LHCN-M2 (cell line): ENCODE results near the gene STKLD1. TPM values are rescaled to one million over a fixed set of nuclear protein-coding genes. Genes with fewer than 3 reads are reported as not detected.
"Not testable (repeated sequence)": the region's sequence is repeated elsewhere in the genome, so short reads cannot be mapped to it uniquely, and the experiment has no call there.

ENCODE experiments used
- DNase-seq: peaks from one replicate; pipeline ENCODE4 v3.0.0-alpha.2; 2012; ENCODE audit warnings: low read depth
- total RNA-seq: library from RNA; depleted of rRNA; stranded (reverse); fragments of >200 nt; gene quantifications from 2 replicates; pipeline ENCODE4 v1.2.3, GENCODE V29; 2014; rRNA removed

STKLD1 gene
- total RNA-seq, 1 experiment from 2014 or later = 1.4 TPM

DNA sequence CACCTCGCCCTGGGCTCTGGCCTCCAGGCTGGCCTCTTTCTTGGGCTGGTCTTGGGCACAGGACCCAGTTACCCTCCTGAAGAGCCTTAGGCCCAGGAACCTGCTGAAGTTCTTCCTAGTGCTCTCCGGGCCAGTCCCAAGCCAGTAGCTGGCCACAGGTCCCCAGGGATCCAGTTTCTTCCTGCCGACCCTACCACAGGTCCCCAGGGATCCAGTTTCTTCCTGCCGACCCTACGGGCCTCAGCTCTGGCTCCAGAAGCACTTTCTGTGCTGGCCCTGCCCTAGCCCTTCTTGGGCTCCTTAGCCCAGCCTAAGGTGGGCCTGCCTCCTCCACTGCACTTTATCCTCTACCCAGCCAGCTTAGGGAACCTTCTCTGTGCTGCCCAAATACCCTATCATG lies 65.4 kb downstream of the STKLD1 start:
- DNase-seq = no peak

DNA sequence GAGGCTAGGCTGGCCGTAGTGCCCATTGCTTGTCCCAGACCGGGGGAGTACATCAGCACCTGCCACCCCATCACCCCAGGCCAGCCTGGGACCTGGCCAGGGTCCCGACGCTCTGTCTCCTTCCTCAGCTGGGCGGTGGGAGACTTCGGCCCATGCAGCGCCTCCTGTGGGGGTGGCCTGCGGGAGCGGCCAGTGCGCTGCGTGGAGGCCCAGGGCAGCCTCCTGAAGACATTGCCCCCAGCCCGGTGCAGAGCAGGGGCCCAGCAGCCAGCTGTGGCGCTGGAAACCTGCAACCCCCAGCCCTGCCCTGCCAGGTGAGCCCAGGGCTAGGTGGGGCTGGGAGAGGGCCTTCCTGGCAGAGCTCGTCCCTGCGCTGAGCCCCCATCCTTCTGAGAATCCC lies 67.1 kb downstream of the STKLD1 start:
- DNase-seq = no peak

DNA sequence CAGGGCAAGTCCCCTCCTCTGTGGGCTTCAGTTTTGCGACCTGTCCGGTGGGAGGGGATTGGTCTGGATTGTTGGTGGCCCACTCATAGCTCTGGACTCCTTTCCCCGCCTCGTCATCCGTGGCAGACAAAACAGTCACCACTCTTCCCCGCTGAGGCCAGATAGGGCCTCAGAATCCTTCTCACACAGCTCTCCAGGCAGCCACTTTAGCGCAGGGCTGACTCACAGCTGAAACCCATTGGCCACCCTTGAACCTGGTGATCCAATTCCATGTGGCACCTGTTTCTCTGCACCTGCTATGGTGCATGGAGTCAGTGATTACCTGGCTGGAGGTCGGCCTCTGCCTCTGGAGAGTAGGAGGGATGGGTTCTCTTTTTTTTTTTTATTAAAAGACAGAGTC lies 67.8 kb downstream of the STKLD1 start:
- DNase-seq = no peak

DNA sequence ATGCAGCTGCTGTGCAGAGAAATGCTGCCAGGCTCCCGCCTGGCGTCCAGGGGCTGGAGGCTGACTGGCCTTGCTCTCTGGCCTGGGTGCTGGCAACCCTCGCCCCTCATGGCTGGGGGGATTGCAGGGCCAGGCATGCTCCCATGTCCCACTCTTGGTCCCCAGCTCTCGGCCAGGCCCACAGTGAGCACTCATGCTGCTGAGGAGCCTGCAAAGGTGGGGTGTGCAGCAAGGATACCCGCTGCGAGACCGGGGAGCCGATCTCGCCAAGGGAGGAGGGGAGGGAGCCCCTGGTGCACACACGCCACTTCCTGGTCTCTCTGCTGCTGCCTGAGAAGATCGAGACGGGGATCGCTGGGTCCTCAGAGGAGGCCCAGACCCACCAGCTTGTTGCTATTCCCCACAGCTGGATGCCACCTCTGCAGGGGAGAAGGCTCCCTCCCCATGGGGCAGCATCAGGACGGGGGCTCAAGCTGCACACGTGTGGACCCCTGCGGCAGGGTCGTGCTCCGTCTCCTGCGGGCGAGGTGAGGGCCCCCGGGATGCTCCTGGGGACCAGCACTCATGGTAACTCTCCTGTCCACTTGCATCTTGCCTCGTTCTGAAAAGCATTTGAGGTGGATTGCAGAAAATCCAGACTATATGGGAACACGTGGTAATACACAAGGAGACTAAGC lies 69.3 kb downstream of the STKLD1 start:
- no peak for DNase-seq

DNA sequence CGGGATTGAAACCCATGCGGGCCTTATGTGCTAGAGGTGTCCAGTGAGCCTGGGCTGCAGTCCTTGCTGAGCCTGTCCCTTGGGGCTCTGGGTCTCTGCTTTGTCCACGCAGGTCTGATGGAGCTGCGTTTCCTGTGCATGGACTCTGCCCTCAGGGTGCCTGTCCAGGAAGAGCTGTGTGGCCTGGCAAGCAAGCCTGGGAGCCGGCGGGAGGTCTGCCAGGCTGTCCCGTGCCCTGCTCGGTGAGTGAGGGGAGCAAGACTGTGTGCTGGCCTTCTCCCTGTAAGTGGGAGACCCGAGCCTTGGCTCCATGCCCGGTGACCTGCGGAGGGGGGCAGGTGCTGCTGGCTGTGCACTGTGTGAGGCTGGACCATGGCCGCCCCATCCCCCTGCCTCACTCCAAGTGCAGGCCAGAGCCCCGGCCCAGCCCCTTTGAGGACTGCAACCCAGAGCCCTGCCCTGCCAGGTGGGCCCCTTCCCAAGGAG lies 72.4 kb downstream of the STKLD1 start:
- DNase-seq = no peak

DNA sequence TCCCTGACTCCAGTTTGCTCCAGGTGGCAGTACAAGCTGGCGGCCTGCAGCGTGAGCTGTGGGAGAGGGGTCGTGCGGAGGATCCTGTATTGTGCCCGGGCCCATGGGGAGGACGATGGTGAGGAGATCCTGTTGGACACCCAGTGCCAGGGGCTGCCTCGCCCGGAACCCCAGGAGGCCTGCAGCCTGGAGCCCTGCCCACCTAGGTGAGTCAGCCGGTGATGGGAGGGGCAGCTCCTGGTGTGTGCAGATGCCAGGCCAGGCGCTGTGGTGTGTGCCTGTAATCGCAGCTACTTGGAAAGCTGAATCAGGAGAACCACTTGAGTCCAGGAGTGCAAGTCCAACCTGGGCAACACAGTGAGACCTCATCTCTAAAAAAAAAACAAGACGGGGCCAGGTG lies 73.6 kb downstream of the STKLD1 start:
- DNase-seq = no peak

DNA sequence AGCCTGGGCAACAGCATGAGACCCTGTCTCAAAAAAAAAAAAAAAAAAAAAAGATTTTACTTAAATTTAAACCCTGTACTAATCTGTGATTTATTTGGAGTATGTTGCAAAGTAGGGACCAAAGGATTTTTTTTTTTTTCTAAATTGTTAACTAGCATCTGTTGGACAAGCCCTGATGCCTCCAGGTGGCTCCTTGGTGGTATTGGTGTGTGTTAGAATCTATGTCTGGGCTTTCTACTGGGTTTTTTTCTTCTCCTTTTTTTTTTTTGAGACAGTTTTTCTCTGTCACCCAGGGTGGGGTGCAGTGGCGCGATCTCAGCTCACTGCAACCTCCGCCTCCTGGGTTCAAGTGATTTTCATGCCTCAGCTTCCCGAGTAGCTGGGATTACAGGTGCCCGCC lies 75.7 kb downstream of the STKLD1 start:
- not testable (repeated sequence) for DNase-seq

DNA sequence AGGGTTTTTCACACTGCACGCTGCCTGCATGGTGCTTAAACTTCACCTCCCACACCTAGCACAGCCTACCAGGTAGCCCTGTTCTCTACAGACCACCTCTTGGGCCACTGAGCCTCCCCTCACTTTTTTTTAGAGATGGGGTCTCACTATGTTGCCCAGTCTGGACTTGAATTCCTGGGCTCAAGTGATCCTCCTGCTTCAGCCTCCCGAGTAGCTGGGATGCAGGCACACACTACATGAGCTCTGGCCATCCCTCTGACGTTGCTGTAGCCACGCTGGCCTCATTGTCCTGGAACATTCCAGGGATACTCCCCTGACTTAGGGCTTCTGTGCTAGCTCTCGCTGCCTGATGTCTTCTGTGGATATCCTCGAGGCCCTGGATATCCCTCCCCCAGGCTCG lies 76.4 kb downstream of the STKLD1 start:
- no peak for DNase-seq

DNA sequence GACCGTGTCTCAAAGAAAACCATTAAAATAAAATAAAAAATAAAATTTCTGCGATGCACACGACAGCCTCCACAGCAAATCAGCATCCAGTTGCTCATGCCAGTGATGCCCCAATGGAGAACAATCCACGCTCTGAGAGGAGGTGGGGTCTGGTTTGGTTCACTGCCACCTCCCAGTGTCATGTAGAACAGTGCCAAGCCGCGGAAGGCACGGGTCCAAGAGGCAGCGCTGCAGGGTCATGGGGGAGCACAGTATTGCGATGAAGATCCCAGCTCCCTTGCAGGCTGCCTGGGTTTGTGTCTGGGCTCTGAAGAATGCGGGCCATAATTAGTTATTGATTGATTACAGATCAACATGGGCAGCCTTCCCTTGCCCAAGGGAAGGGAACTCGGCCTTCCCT lies 77.5 kb downstream of the STKLD1 start:
- no peak for DNase-seq

DNA sequence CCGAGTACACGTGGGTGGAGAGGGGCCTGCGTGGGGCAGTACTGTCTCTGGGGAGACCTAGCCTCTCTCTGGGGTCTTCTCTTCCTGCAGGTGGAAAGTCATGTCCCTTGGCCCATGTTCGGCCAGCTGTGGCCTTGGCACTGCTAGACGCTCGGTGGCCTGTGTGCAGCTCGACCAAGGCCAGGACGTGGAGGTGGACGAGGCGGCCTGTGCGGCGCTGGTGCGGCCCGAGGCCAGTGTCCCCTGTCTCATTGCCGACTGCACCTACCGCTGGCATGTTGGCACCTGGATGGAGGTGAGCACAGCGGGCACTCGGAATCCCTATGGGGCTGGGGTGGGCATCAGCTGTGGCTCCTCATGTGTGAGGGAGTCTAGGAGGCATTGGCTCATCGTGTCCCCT lies 78.2 kb downstream of the STKLD1 start:
- no peak for DNase-seq

DNA sequence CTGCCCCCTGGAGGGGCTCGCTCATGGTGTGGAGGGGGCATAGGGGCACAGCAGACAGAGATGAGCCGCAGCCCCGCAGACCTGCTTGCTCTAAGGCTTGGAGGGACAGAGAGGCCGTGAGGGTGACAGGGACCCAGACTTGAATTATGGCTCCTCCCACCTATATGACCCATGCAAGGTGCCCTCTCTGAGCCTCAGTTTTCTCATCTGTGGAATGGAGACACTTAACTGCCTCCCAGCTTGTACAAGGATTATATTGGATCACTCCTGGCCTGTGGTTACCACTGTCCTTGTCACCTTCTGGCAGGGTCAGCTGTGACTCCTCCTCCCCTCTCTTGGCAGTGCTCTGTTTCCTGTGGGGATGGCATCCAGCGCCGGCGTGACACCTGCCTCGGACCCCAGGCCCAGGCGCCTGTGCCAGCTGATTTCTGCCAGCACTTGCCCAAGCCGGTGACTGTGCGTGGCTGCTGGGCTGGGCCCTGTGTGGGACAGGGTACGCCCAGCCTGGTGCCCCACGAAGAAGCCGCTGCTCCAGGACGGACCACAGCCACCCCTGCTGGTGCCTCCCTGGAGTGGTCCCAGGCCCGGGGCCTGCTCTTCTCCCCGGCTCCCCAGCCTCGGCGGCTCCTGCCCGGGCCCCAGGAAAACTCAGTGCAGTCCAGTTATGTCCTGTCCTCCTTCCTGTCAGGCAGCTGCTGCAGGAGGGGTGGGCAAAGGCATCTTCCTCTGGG lies 78.9 kb downstream of the STKLD1 start:
- no peak for DNase-seq

Other genes with a start within 250 kb of the STKLD1 start
- 0.34 and 1.3 TPM in 2 replicates for gene GBGT1, start 212.5 kb upstream of the STKLD1 start, total RNA-seq
- gene OBP2B, start 167.1 kb upstream of the STKLD1 start, total RNA-seq = not detected in 2 replicates
- not detected in 2 replicates for gene ABO, start 101.2 kb upstream of the STKLD1 start, total RNA-seq
- gene SURF6, start 40.2 kb upstream of the STKLD1 start, total RNA-seq = 26.8 and 27.8 TPM in 2 replicates
- gene MED22, start 28.2 kb upstream of the STKLD1 start, total RNA-seq = 28.5 and 30.5 TPM in 2 replicates
- gene RPL7A, start 28.1 kb upstream of the STKLD1 start, total RNA-seq = 2,137 and 2,163 TPM in 2 replicates
- 12.2 and 22.8 TPM in 2 replicates for gene SURF1, start 19.9 kb upstream of the STKLD1 start, total RNA-seq
- 25.3 and 29.6 TPM in 2 replicates for gene SURF2, start 19.8 kb upstream of the STKLD1 start, total RNA-seq
- 456 and 465 TPM in 2 replicates for gene SURF4, start 306 bp upstream of the STKLD1 start, total RNA-seq
- gene REXO4, start 41.6 kb downstream of the STKLD1 start, total RNA-seq = 21.0 and 23.6 TPM in 2 replicates
- gene ADAMTS13, start 46.0 kb downstream of the STKLD1 start, total RNA-seq = 1.6 and 2.3 TPM in 2 replicates
- 7.4 and 8.2 TPM in 2 replicates for gene CACFD1, start 83.6 kb downstream of the STKLD1 start, total RNA-seq
- 16.6 and 19.1 TPM in 2 replicates for gene SLC2A6, start 102.7 kb downstream of the STKLD1 start, total RNA-seq
- gene MYMK, start 148.6 kb downstream of the STKLD1 start, total RNA-seq = 0.63 TPM in 1 of 2 replicates, not detected in the other
- gene ADAMTSL2, start 158.3 kb downstream of the STKLD1 start, total RNA-seq = 0.32 TPM in 1 of 2 replicates, not detected in the other
- not detected in 2 replicates for gene FAM163B, start 233.0 kb downstream of the STKLD1 start, total RNA-seq